Measurements from ENCODE around the gene PIGN. TPM values are rescaled to one million over a fixed set of nuclear protein-coding genes. Genes with fewer than 3 reads are reported as not detected.
"Not testable (repeated sequence)": the region's sequence is repeated elsewhere in the genome, so short reads cannot be mapped to it uniquely, and the experiment has no call there.

PIGN gene
- total RNA-seq, 1 experiment from 2014 or later: 29.5 TPM

- no TSS peak for BruUV-seq (replicated peaks)
- ChIA-PET CTCF (interaction anchor here (0.5 to 0.7 kb wide), 5 partner anchors 103 to 457 kb away, joined by 3 to 5 read pairs (median 3); no protein-coding TSS in a partner anchor), POLR2A (interaction anchor here (0.9 kb wide), 1 partner anchor 71 kb away, joined by 3 read pairs; no protein-coding TSS in a partner anchor)
- Mint-ChIP-seq H3K4me1 (ENCODE audit: insufficient read depth, unreplicated experiment) (no peaks in the 10 kb centered on the region), H3K4me3 (ENCODE audit: unreplicated experiment) (no peak overlapping the region), H3K27ac (ENCODE audit: low read depth, unreplicated experiment) (no peak overlapping the region), H3K36me3 (ENCODE audit: insufficient read depth, unreplicated experiment) (no peaks in the 10 kb centered on the region), H3K9me3 (ENCODE audit: unreplicated experiment) (no peaks in the 10 kb centered on the region), H3K27me3 (ENCODE audit: insufficient read depth, unreplicated experiment) (no peaks in the 10 kb centered on the region)
- no peak for DNase-seq (ENCODE audit: unreplicated experiment)
- TF ChIP-seq, protein P1, sequence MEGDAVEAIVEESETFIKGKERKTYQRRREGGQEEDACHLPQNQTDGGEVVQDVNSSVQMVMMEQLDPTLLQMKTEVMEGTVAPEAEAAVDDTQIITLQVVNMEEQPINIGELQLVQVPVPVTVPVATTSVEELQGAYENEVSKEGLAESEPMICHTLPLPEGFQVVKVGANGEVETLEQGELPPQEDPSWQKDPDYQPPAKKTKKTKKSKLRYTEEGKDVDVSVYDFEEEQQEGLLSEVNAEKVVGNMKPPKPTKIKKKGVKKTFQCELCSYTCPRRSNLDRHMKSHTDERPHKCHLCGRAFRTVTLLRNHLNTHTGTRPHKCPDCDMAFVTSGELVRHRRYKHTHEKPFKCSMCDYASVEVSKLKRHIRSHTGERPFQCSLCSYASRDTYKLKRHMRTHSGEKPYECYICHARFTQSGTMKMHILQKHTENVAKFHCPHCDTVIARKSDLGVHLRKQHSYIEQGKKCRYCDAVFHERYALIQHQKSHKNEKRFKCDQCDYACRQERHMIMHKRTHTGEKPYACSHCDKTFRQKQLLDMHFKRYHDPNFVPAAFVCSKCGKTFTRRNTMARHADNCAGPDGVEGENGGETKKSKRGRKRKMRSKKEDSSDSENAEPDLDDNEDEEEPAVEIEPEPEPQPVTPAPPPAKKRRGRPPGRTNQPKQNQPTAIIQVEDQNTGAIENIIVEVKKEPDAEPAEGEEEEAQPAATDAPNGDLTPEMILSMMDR (IDR thresholded peaks at IDR 0.05; ENCODE audit: unreplicated experiment): no peak
- intact Hi-C loops (cut with micrococcal nuclease): no loop called here
These were observed 148.7 kb downstream of the PIGN start for GRCh38 chr18:62037989-62038778.

GRCh38 chr18:62037012-62037742, 149.7 kb downstream of the PIGN start:
- TF ChIP-seq, protein P1 (IDR thresholded peaks at IDR 0.05; ENCODE audit: unreplicated experiment): no peak
- POLR2A ChIA-PET: no interaction called here
- no TSS peak for BruUV-seq (replicated peaks)
- H3K9me3 Mint-ChIP-seq (ENCODE audit: unreplicated experiment): no peaks in the 10 kb centered on the region
- H3K4me1 Mint-ChIP-seq (ENCODE audit: insufficient read depth, unreplicated experiment): no peaks in the 10 kb centered on the region
- H3K27ac Mint-ChIP-seq (ENCODE audit: low read depth, unreplicated experiment): no peak overlapping the region
- intact Hi-C loops (cut with micrococcal nuclease): no loop called here
- H3K36me3 Mint-ChIP-seq (ENCODE audit: insufficient read depth, unreplicated experiment): no peaks in the 10 kb centered on the region
- H3K27me3 Mint-ChIP-seq (ENCODE audit: insufficient read depth, unreplicated experiment): no peaks in the 10 kb centered on the region
- H3K4me3 Mint-ChIP-seq (ENCODE audit: unreplicated experiment): no peak overlapping the region
- DNase-seq (ENCODE audit: unreplicated experiment): no peak
- CTCF ChIA-PET: interaction anchor here (0.7 kb wide), 1 partner anchor 237 kb away, joined by 3 read pairs; no protein-coding TSS in a partner anchor

DNA sequence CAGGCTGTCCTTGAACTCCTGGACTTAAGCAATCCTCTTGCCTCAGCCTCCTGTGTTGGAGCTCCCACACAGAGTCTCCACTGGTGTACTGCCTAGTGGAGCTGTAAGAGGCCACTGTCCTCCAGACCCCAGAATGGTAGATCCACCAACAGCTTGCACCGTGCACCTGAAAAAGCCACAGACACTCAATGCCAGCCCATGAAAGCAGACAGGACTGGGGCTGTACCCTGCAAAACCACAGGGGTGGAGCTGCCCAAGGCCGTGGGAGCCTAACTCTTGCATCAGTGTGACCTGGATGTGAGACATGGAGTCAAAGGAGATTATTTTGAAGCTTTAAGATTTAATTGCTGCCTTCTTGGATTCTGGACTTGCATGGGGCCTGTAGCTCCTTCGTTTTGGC, 152.6 kb downstream of the PIGN start:
- H3K4me1 Mint-ChIP-seq (ENCODE audit: insufficient read depth, unreplicated experiment); H3K27me3 Mint-ChIP-seq (ENCODE audit: insufficient read depth, unreplicated experiment); intact Hi-C loops (cut with micrococcal nuclease); H3K4me3 Mint-ChIP-seq (ENCODE audit: unreplicated experiment); H3K36me3 Mint-ChIP-seq (ENCODE audit: insufficient read depth, unreplicated experiment); BruUV-seq (replicated peaks); DNase-seq (ENCODE audit: unreplicated experiment); H3K27ac Mint-ChIP-seq (ENCODE audit: low read depth, unreplicated experiment); H3K9me3 Mint-ChIP-seq (ENCODE audit: unreplicated experiment): not testable (repeated sequence)
- CTCF ChIA-PET: interaction anchor here (1.3 kb wide), 1 partner anchor 96 kb away, joined by 3 read pairs; no protein-coding TSS in a partner anchor
- POLR2A ChIA-PET: interaction anchor here (1.0 kb wide), 1 partner anchor 79 kb away, joined by 5 read pairs; no protein-coding TSS in a partner anchor

- ChIA-PET POLR2A (interaction anchor here (1.0 kb wide), 1 partner anchor 80 kb away, joined by 5 read pairs; no protein-coding TSS in a partner anchor), CTCF (no interaction called here)
- Mint-ChIP-seq H3K4me1 (ENCODE audit: insufficient read depth, unreplicated experiment) (no peaks in the 10 kb centered on the region), H3K4me3 (ENCODE audit: unreplicated experiment) (no peak overlapping the region), H3K9me3 (ENCODE audit: unreplicated experiment) (no peaks in the 10 kb centered on the region), H3K27me3 (ENCODE audit: insufficient read depth, unreplicated experiment) (no peaks in the 10 kb centered on the region), H3K27ac (ENCODE audit: low read depth, unreplicated experiment) (no peak overlapping the region), H3K36me3 (ENCODE audit: insufficient read depth, unreplicated experiment) (no peaks in the 10 kb centered on the region)
- no peak for DNase-seq (ENCODE audit: unreplicated experiment)
- intact Hi-C loops (cut with micrococcal nuclease): no loop called here
- no TSS peak for BruUV-seq (replicated peaks)
- TF ChIP-seq, protein P1 (IDR thresholded peaks at IDR 0.05; ENCODE audit: unreplicated experiment): no peak
These were observed 153.1 kb downstream of the PIGN start for GRCh38 chr18:62033756-62034155.

All from MCF 10A (cell line).